GM18498 (cell line): ENCODE measurements around the gene CYP4F22.
"Not testable (repeated sequence)": the region's sequence is repeated elsewhere in the genome, so short reads cannot be mapped to it uniquely, and the experiment has no call there.

Source experiments
- ATAC-seq: cut with Tn5 transposase; IDR thresholded peaks from one replicate; pipeline ENCODE4 v1.9.1; 2021; ENCODE audit warnings: mild to moderate bottlenecking, moderate library complexity; ENCODE audit not compliant: unreplicated experiment

Gene CYP4F22

GRCh38 chr19:15488489-15489226 lies 19.7 kb upstream of the CYP4F22 start:
- ATAC-seq, result no peak

GRCh38 chr19:15495151-15495550 lies 13.2 kb upstream of the CYP4F22 start:
- ATAC-seq, result no peak

GRCh38 chr19:15498156-15498858 lies 10.0 kb upstream of the CYP4F22 start:
- ATAC-seq, result no peak

DNA sequence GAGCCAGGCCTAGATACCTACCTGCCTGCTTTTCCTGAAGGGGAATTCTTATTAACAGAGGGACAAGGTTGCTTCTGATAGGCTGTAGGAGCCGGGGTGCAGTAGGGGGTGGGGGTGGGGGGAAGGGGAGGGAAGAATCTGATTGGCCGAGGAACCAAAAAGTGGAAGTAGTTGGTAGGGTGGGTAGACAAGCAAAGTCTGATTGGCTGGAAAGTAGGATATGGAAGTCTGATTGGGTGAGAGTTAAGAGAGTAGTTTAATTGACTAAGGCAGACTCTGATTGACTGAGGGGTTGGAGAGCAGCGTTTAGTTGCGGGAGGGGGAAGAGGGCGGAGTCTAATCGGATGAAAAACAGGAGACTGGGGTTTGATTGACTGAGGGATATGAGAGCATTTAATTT lies 9.4 kb upstream of the CYP4F22 start:
- no peak for ATAC-seq

DNA sequence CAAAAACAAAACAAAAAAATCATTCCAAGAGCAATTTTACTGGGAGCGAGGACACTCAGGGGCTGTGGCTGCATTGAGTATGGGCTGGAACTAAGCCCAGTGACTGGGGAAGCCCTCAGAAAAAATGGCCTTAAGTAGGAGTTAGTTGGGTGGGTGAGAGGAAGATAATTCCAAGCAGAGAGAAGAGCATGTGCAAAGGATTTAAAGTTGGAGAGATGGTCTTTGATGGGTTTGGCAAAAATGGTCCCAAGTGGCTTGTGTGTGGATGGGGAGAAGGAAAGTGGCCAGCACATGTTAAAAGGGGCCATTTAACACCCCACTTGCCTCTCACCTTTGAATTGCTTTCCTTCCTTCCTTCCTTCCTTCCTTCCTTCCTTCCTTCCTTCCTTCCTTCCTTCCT lies 6.7 kb upstream of the CYP4F22 start:
- no peak for ATAC-seq

GRCh38 chr19:15502264-15502663 lies 6.1 kb upstream of the CYP4F22 start:
- ATAC-seq, result no peak

DNA sequence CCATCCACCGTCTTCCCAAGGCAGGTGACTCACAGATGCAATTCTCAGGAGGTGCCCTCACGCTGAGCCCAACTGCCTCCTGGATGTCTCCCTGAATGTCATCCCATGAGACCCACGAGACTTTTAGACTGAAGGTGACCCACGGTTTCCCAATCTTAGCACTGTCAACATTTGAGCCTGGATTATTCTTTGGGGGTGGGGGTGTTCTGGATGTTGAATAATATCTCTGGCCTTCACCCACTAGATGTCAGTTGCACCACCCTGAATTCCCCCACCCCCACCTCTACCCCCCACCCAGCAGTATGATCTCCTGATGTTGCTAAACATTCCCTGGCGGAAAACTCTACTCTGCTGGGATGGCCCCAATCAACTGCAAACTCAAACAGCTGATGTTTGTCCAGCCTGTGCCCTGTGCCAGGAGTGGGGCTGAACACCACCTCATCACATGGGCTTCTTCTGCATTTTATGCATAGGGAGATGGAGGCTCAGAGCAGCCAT lies 2.2 kb upstream of the CYP4F22 start:
- no peak for ATAC-seq

GRCh38 chr19:15507068-15508034 lies 974 bp upstream of the CYP4F22 start:
- ATAC-seq, result no peak

- ATAC-seq, result no peak
Observed at GRCh38 chr19:15511671-15512424, 3.5 kb downstream of the CYP4F22 start.

DNA sequence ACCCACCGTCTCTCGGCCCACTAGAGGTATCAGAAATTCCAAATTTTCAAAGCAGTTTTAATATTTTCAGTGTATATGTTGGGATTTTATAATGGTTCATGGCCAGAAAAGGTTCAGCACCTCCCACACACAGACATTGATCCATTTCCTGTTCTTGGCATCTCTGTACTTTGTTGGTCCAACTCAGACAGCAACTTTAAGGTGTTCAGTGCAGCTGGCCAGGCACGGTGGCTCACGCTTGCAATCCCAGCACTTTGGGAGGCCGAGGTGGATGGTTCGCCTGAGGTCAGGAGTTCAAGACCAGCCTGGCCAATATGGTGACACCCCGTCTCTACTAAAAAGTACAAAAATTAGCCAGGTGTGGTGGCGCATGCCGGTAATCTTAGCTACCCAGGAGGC lies 6.9 kb downstream of the CYP4F22 start:
- not testable (repeated sequence) for ATAC-seq

DNA sequence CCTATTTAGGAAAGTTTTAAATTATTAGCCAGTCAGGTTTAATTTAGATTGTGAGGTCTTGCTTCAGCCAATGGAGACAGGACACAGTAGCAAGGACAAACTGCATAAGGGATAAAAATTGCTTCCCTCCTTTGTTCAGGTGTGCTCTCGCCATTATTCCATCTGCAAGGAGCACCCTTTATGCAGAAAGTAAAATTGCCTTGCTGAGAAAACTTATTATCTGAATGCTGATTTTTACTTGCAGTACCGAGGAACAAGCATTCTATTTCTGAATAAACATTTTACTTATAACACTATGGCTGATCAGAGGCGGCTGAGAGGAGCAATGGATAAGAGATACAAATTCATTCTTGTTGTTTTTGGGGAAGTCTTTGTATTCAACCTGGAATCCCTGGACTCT lies 8.0 kb downstream of the CYP4F22 start:
- no peak for ATAC-seq

DNA sequence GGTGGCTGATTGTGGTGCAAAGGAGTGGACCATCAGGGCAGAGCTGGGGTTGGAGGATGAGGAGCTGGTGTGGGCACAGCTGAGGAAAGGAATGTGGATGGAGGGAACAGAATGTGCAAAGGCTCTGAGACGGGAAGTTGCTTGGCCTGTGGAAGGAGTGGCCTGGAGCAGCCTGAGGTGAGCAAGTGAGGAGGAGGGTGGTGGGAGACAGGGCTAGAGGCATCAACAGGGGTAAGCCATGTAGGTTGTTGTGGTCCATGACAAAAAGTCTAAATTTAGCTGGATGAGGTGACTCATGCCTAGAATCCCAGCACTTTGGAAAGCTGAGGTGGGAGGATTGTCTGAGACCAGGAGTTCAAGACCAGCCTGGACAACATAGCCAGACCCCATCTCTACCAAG lies 9.5 kb downstream of the CYP4F22 start:
- ATAC-seq, result no peak

DNA sequence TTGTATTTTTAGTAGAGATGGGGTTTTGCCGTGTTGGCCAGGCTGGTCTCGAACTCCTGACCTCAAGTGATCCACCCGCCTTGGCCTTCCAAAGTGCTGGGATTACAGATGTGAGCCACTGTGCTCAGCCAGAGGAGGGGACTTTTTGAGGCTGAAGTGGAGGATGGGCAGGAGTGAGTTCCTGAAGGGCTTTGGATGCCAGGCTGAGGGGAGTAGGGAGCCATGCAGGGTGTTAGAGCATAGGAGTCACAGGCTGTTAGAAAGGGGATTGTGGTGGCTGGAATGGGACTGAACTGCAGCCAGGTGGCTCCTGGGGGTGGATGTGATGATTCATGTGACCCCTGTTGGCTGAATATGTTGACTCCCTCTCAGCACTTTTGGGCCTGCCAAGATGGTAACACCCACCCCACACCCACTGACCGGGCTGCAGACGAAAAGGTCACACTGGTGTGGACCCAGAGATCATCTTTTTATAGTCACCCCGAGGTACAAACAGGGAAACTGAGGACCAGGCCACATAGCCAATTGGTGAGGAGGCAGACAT lies 11.2 kb downstream of the CYP4F22 start:
- ATAC-seq, result no peak

- no peak for ATAC-seq
Observed at GRCh38 chr19:15524781-15525180, 16.5 kb downstream of the CYP4F22 start.

DNA sequence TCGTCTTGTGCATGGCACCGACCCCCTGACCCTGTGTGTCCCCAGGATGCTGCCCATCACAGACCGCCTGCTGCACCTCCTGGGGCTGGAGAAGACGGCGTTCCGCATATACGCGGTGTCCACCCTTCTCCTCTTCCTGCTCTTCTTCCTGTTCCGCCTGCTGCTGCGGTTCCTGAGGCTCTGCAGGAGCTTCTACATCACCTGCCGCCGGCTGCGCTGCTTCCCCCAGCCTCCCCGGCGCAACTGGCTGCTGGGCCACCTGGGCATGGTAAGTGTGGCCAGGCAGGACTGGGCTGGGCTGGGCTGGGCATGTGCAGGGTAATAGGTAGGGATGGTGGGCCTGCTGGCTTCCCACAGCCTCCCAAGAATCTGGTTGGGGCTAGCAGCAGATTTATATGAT lies 17.0 kb downstream of the CYP4F22 start:
- no peak for ATAC-seq

DNA sequence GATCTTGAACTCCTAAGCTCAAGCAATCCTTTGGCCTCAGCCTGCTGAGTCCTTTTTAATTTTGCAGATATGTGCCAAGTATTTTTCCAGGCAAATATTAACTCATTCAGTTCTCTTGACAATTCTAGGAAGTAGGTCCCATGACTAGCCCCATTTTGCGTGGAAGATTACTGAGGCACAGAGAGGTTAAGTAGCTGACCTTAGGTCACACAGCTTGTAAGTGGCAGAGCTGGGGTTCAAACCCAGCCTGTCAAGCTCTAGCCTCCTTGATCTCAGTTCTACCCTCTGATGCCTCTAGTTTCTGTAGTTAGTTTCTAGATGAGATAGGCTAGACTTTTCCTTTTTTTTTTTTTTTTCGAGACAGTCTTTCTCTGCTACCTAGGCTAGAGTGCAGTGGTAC lies 18.1 kb downstream of the CYP4F22 start:
- no peak for ATAC-seq

DNA sequence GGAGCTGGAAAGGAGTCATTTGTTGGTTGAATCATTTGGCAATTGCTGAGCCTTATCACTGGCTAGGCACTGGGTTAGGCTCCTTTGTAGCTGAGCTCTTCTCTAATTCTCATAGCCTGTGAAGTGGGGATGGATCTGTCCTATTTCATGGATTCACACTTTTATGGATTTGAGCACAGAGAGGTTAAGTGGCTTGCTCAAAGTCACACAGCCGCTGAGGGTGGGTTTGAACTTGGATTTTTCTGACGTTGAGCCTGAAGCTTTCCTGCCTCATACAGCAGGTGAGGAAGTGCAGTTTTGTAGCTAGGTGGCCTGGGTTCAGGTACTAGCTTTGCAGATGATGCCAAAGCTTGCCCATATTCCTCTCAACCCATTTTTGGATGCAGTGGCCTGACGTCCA lies 19.4 kb downstream of the CYP4F22 start:
- no peak for ATAC-seq

- ATAC-seq, result no peak
Observed at GRCh38 chr19:15529774-15530372, 21.5 kb downstream of the CYP4F22 start.

DNA sequence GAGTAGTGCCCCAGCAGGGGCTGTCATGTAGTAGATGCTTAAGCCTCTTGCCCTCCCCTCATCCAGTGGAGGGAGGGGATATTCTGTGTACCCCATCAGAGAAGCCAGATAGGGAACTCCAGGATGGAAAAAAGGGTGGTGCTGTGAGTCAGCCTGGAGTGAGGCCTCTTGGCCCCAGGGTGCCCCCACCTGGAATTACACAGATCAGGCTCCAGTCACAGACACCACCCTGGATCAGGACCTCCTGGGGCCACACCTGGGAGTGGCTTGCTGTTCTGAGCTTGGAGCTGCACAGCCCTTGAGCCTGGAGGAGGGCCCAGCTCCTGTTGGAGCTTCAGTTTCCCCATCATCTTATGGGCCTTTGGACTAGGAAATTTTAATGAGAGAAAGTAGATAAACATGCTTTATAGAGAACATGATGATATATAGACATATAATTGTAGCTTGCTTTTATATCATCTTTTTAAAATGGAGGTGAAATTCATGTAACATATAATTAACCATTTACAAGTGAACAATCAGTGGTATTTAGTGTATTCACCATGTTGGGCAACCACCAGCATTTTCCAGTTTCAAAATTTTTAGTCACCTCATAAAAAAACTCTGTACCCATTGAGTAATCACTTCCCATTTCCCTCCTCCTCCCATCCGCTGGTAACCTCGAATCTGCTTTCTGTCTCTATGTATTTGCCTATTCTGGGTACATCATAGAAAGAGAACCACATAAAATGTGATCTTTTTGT lies 24.6 kb downstream of the CYP4F22 start:
- no peak for ATAC-seq
